Endothelial cell (in vitro differentiated cells): Measurements from ENCODE around the gene MAD1L1. TPM values are rescaled to one million over a fixed set of nuclear protein-coding genes. Genes with fewer than 3 reads are reported as not detected.

Experiments used
- DNase-seq: peaks from one replicate; pipeline ENCODE4 v3.0.0; 2021; ENCODE audit warnings: low spot score
- H3K27ac Mint-ChIP-seq: one replicate; pipeline ENCODE4 v1.8.0; 2021; ENCODE audit warnings: mixed read lengths, inconsistent platforms; ENCODE audit not compliant: unreplicated experiment
- H3K27me3 Mint-ChIP-seq: one replicate; pipeline ENCODE4 v1.8.0; 2021; ENCODE audit warnings: mild to moderate bottlenecking, moderate library complexity, mixed read lengths, inconsistent platforms; ENCODE audit not compliant: unreplicated experiment
- H3K36me3 Mint-ChIP-seq: one replicate; pipeline ENCODE4 v1.8.0; 2021; ENCODE audit warnings: mild to moderate bottlenecking, low read depth, mixed read lengths, inconsistent platforms; ENCODE audit not compliant: unreplicated experiment
- H3K4me1 Mint-ChIP-seq: one replicate; pipeline ENCODE4 v1.8.0; 2021; ENCODE audit warnings: mild to moderate bottlenecking, mixed read lengths, inconsistent platforms; ENCODE audit not compliant: unreplicated experiment
- H3K4me3 Mint-ChIP-seq: one replicate; pipeline ENCODE4 v1.8.0; 2021; ENCODE audit warnings: mild to moderate bottlenecking, mixed read lengths, inconsistent platforms; ENCODE audit not compliant: unreplicated experiment
- H3K9me3 Mint-ChIP-seq: one replicate; pipeline ENCODE4 v1.8.0; 2021; ENCODE audit warnings: mixed read lengths, inconsistent platforms; ENCODE audit not compliant: unreplicated experiment
- CTCF ChIP-seq: fragments of 200-600 bp; sonication (generic); IDR thresholded peaks from one replicate; pipeline ENCODE4 v1.5.0; 2021; ENCODE audit warnings: antibody characterized with exemption; ENCODE audit not compliant: unreplicated experiment
- total RNA-seq: library from RNA; stranded (reverse); fragmentation: NEBNext Ultra II Directional; extraction: Animal tissue kit (Norgen Biotek cat#: 25700); gene quantifications from one replicate; pipeline ENCODE4 v1.2.1, GENCODE V29; 2021; ENCODE audit not compliant: unreplicated experiment

The MAD1L1 gene
- total RNA-seq, 1 donor from 2014 or later = 43.3 TPM

DNA sequence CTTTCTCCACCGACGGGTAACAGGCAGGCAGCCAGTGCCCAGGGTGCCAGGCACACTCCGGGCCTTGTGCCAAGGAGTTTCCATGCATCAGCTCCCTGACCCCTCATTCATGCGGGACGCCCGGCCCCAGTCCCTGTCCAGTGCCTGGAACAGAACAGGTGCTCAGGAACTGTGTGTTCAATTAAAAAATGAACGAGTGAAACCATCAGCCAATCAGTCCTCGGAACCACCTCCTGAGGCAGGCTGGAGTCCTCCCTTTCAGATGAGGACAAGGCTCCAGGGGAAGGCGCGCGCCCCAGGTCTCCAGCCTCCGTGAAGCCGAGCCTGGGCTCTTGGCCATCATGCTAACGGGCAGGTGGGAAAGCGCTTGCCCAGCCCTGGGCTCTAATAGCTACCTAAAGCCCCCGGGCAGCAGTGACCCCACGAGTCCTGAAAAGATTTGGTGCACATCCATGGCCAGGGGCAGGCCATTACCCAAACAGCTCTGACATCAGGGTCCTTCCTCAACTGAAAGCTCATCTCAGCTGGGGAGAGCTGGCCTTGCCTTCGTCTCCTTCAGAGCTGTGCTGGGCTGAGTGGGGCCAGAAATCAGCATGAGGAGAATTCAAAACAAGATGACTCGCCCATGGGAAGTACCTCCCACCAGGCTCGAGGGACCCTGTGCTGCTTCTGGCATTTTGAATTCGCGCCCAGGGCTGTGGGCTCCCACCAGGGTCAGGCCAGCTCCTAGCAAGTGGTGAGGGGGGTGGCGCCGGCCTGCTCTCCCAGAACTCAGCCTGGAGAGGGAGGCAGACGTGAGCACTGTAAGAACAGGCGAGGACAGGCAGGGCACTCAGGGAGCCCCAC lies 200.5 kb downstream of the MAD1L1 start:
- Mint-ChIP-seq H3K27me3 (peaks cover 2% of the 10 kb centered on the region), H3K27ac (no peak overlapping the region), H3K4me1 (peaks cover 2% of the 10 kb centered on the region), H3K9me3 (no peaks in the 10 kb centered on the region), H3K36me3 (peaks cover 10% of the 10 kb centered on the region), H3K4me3 (no peak overlapping the region)
- no peak for DNase-seq
- no peak for TF ChIP-seq CTCF

GRCh38 chr7:2031451-2031845 lies 201.3 kb downstream of the MAD1L1 start:
- no peak overlapping the region for H3K4me3 Mint-ChIP-seq
- DNase-seq = no peak
- H3K36me3 Mint-ChIP-seq = peaks cover 6% of the 10 kb centered on the region
- no peak overlapping the region for H3K27ac Mint-ChIP-seq
- H3K27me3 Mint-ChIP-seq = no peaks in the 10 kb centered on the region
- no peak for TF ChIP-seq CTCF
- H3K4me1 Mint-ChIP-seq = no peaks in the 10 kb centered on the region
- H3K9me3 Mint-ChIP-seq = no peaks in the 10 kb centered on the region

DNA sequence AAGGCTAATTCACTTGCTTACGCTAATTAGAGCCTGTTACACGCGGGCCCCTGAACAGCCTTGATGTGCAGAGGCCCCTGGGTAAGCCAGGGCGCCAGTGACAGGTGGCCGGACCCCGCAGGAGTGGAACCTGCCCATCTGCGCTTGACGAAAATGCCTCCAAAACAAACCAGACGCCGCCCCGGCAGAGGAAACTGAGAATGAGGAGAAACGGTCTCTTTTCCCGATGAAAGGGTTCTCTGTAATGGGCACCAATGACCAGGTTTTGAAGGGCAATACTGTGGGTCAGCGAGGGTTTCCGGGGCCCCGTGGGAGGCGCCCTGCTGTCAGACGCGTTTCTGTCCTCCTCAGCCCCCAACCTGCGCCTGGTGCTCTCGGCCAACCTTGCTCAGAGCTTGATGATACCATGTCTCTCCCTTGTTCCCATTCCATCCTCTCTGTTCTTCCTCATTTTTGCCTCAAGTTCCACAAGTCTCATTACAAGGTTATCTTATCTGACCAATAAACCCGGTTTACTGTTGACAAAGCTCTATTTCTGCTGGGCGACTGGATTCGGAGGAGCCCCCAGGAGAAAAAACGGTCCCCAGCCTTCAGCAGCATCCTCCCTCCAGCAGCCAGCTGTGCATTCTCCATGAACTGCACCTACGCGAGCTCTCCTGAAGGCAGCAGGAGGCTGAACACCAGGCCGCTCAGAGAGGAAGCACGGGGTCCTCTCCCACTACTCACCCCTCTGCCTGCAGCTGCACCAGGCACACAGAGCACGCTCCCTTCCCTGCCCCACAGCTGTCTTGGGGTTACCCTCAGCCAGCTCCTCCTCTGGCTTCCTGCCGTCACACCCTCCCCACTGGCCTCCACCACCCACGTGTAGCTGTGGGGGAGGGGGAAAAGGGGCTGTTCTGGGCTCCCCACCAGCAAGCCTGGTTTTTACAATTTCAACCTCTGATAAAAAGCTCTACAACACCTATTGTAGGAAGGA lies 202.0 kb downstream of the MAD1L1 start:
- Mint-ChIP-seq H3K9me3 (no peaks in the 10 kb centered on the region), H3K4me3 (no peak overlapping the region), H3K36me3 (peaks cover 6% of the 10 kb centered on the region), H3K27ac (no peak overlapping the region), H3K4me1 (no peaks in the 10 kb centered on the region), H3K27me3 (no peaks in the 10 kb centered on the region)
- no peak for DNase-seq
- no peak for TF ChIP-seq CTCF

GRCh38 chr7:2029936-2030335 lies 202.8 kb downstream of the MAD1L1 start:
- Mint-ChIP-seq H3K9me3 (no peaks in the 10 kb centered on the region), H3K4me3 (no peak overlapping the region), H3K27ac (no peak overlapping the region), H3K4me1 (no peaks in the 10 kb centered on the region), H3K36me3 (peaks cover 12% of the 10 kb centered on the region), H3K27me3 (no peaks in the 10 kb centered on the region)
- TF ChIP-seq CTCF = no peak
- no peak for DNase-seq
